Left ventricle myocardium superior (tissue), 1 donor: ENCODE data around the gene GARIN1A. TPM values are rescaled to one million over a fixed set of nuclear protein-coding genes. Genes with fewer than 3 reads are reported as not detected.
"Not testable (repeated sequence)": the region's sequence is repeated elsewhere in the genome, so short reads cannot be mapped to it uniquely, and the experiment has no call there.

Experiments
- ATAC-seq: fragments of 200-7000 bp; cut with Tn5 transposase; one replicate; pipeline ENCODE4 v1.9.1; 2020; ENCODE audit warnings: mild to moderate bottlenecking, moderate library complexity
- DNase-seq: peaks from one replicate; pipeline ENCODE4 v3.0.0-alpha.2; 2020
- intact Hi-C: fragments of 100-400 bp; cut with micrococcal nuclease; formaldehyde crosslinking; loops from one replicate; pipeline ENCODE4 v1.11.0; 2022
- total RNA-seq: library from RNA; stranded (reverse); fragmentation: NEBNext Ultra II Directional; extraction: Animal tissue kit (Norgen Biotek cat#: 25700); gene quantifications from one replicate; pipeline ENCODE4 v1.2.1, GENCODE V29; 2021
- donor health status: DM: no; HTN: yes; CAD: no; lungs with severe emphysema.

Gene GARIN1A
- total RNA-seq, 1 donor from 2014 or later, result 0.97 TPM

DNA sequence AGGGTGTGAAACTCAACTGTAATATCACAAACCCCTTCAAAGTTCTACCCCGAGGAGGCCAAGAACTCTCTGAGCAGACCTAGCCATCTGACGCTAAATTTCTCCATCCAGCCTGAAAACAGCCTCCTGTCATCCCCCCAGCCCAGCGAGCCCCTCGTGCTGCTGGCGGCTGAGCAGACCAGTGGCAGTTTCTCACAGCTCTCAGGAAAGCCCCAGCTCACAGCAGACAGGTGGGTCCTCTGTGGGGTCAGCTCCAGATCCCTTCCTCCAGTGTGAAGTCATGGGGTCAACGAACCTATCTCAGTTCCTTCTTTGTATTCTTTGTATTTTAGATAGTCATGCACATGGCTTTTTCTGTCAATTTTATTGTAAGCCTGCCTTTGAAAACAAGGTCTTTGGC lies 7.8 kb downstream of the GARIN1A start:
- DNase-seq (no peak), ATAC-seq (no peak)
- intact Hi-C loops, result no loop called here

GRCh38 chr7:128681794-128682537 lies 9.9 kb downstream of the GARIN1A start:
- DNase-seq (no peak), ATAC-seq (no peak)
- intact Hi-C loops, result no loop called here

DNA sequence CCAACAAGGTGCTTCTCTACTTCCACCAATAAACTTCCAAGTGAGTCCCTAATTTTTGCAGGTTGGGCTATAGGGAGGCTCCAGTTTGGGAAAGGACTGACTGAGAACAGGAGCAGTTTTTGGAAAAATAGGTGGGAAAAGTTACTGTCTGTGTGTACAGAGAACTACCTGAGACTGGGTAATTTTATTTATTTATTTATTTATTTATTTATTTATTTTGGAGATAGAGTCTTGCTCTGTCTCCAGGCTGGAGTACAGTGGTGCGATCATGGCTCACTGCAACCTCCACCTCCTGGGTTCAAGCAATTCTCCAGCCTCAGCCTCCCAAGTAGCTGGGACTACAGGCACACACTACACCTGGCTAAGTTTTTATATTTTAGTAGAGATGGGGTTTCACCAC lies 11.2 kb downstream of the GARIN1A start:
- intact Hi-C loops, ATAC-seq, DNase-seq: not testable (repeated sequence)

DNA sequence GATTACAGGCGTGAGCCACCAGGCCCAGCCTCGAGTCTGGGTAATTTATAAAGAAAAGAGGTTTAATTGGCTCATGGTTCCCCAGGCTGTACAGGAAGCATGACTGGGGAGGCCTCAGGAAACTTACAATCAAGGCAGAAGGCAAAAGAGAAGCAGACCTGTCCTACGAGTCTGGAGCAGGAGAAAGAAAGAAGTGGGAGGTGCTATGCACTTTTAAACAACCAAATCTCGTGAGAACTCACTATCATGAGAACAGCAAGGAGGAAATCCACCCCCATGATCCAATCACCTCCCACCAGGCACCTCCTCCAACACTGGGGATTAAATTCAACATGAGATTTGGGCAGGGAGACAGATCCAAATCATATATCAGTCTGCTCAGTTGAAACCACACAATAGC lies 11.6 kb downstream of the GARIN1A start:
- intact Hi-C loops, ATAC-seq, DNase-seq: not testable (repeated sequence)

GRCh38 chr7:128687131-128687530 lies 15.0 kb downstream of the GARIN1A start:
- DNase-seq, result no peak
- intact Hi-C loops, result no loop called here
- ATAC-seq, result no peak

- intact Hi-C loops, result no loop called here
- ATAC-seq (no peak), DNase-seq (no peak)
These were observed 16.4 kb downstream of the GARIN1A start for GRCh38 chr7:128688492-128688891.

GRCh38 chr7:128689161-128689935 lies 17.3 kb downstream of the GARIN1A start:
- DNase-seq, intact Hi-C loops, ATAC-seq: not testable (repeated sequence)

DNA sequence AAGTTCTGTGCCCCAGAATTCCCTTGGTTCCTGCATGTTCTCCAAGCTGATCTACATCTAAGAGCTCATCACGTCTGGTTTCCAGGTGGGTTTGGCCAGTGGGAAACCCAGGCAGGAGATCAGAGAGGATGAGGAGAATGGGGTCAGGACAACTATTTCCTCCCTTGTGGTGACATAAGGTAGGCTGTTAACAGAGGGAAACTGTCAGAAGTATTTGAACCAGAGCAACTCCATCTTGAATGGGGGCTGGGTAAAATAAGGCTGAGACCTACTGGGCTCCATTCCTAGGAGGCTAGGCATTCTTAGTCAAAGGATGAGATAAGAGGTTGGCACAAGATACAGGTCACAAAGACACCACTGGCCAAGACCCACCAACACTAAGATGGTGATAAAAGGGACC lies 19.1 kb downstream of the GARIN1A start:
- no peak for DNase-seq
- intact Hi-C loops, result no loop called here
- no peak for ATAC-seq

- ATAC-seq, result no peak
- intact Hi-C loops, result no loop called here
These were observed 20.7 kb downstream of the GARIN1A start for GRCh38 chr7:128692623-128693270.

DNA sequence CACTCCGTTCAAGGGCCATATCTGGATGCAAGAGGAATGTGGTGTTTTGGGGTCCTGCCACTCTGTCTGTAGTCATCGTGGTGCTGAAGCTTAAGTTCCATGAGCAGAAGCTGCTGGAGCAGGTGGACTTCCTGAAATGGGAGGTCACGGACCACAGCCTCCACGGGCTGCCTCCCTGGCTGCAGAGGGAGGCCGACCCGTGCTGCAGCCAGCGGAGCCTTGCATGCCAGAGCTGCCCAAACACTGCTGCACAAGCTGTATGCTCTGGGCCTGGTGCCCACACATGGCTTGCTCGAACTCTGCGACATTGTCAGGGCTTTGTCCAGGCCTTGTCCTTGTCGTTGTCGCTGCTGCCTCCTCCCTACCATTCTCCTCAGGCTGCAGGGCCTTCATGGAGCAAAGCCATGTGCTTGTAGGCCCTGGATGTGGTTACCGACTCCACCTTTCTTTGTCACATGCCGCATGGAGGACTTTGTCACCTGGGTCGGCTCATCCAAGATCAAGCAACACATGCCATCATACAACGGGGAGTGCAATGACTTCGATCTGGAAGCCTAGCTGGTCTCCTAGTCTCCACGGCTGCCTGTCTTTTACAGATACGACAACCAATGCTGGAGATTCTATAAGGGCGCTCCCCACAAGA lies 21.4 kb downstream of the GARIN1A start:
- DNase-seq (no peak), ATAC-seq (no peak)
- intact Hi-C loops, result no loop called here

More at GRCh38 chr7:128692623-128693270, 20.7 kb downstream of the GARIN1A start:
- DNase-seq, result no peak

- no peak for DNase-seq
- intact Hi-C loops, result no loop called here
- ATAC-seq, result no peak
These were observed 22.6 kb downstream of the GARIN1A start for GRCh38 chr7:128694738-128695137.

DNA sequence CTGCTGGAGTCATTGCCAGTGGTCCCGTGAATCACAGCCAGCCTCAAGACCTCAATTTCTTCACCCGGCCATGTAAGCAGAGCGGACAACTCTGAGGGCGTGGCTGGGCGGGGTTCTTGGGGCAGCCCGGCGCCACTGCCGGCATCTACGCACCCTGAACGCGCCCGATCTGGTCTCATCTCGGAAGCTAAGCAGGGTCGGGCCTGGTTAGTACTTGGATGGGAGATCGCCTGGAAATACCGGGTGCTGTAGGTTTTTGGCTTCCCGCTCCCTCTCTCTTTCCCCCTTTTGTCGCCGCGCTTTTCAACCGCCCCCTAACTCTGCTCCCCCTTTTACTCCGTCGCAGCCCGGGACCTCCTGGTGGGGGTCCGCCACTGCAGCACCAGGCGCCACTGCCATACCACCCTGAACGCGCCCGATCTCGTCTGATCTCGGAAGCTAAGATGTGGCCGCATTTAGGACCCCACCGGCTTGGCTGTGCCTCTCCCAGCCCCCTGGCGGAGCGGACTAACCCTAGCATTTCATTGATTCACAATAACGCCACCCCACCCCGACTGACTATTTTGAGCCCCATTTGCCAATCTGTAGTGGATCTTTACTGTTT lies 25.3 kb downstream of the GARIN1A start:
- DNase-seq (peak; percentile 61), ATAC-seq (peak; percentile 63)
- intact Hi-C loops, result no loop called here

DNA sequence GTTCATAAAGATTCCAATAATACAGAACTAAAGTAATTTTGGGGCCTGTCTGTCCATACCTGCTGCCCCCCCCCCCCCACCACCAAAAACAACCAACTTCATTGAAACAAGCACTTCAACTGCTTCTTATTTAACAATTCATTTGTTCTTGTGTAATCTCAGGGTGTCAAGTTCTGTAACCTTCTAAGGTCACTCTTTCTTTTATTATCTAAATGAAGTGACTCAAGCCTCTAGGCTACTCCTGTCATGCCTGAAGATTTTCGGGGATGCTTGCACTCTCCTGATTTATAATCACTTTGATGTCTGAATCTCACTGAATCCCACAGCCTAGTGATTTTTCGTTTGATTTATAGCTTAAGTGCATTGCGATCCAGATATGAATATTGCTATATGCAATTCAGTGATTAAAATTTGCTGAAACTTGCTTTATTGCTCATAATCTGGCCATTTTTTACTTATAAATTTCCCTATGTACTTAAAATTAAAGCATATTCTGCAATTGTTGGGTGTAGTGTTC lies 27.2 kb downstream of the GARIN1A start:
- ATAC-seq, result no peak
- intact Hi-C loops, result no loop called here
- no peak for DNase-seq

GRCh38 chr7:128699895-128700294 lies 27.8 kb downstream of the GARIN1A start:
- DNase-seq (no peak), ATAC-seq (no peak)
- intact Hi-C loops, result no loop called here

DNA sequence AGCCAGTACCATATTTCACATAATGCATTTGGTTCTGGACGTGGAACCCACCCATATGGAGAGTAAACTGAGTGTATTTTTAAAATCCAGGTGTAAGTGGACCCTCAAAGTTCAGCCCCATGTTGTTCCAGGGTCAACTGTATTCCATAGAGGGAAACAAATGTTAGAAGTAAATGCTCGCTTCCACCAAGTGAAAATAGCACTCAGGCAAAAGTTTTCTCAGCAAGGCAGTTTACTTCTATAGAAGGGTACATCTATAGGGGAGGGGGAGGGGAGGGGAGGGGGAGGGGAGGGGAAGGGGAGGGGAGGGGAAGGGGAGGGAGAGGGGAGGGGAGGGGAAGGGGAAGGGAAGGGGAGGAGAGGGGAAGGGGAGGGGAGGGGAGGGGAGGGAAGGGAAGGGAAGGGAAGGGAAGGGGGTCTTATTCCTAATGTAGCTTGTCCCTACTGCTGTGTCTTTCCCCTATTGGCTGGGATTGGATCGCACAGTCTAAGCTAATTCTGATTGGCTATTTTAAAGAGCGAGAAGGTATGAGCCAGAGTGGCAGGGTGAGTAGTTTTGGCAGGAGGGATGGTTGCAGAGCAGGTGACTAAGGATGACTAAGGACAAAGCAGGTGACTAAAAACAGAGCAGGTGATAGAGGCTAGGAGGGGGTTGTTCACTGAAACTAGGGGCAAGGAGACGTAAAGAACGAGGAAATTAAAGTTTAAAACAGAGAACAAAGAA lies 29.1 kb downstream of the GARIN1A start:
- no peak for ATAC-seq
- intact Hi-C loops, result no loop called here
- DNase-seq, result no peak

DNA sequence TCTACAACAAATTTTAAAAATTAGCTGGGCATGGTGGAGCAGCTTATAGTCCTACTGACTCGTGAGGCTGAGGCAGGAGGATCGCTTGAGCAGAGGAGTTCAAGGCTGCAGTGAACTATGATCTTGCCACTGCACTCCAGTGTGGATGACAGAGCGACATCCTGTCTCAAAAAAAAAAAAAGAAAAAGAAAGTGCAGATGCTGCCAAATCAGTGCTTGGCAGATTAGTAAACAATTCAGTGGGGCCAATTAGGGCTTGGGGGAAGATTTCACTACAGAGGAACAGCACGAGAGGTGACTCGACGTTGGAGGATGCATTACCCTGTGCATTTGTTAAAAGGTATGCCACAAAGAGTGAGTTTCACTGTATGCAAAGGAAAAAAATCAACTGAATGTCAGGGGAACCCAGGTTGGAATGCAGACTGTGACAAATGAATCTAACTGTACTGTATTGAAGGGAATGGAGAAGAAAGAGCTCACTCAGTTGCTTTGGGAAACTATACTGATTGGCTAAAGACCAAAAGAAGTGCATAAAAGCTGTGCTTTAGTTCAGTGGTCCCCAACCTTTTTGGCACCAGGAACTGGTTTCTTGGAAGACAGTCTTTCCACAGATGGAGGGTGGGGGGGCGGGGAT lies 31.6 kb downstream of the GARIN1A start:
- intact Hi-C loops, result no loop called here
- ATAC-seq, result no peak

DNA sequence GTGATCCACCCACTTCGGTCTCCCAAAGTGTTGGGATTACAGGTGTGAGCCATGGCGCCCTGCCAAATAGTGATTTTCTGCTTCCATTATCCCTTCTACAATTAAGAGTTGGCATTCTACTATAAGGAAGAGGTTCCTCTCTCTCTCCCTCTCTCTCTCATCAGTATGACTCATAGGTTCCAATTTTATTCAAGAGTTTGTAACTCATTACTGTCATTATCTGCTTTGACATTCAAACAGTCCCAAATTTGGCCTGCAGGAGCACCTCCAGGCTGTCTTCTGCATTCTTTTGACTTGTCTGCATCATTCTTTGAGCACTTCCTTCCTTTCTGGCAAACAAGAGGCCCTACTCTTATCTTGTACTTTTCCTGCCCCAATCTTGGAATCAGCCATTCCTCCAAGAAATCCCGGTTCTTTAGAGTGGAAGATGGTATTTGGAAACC lies 33.8 kb downstream of the GARIN1A start:
- intact Hi-C loops, result no loop called here
- ATAC-seq, result no peak
- no peak for DNase-seq

More for the DNA sequence above, 31.6 kb downstream of the GARIN1A start:
- no peak for DNase-seq

DNA sequence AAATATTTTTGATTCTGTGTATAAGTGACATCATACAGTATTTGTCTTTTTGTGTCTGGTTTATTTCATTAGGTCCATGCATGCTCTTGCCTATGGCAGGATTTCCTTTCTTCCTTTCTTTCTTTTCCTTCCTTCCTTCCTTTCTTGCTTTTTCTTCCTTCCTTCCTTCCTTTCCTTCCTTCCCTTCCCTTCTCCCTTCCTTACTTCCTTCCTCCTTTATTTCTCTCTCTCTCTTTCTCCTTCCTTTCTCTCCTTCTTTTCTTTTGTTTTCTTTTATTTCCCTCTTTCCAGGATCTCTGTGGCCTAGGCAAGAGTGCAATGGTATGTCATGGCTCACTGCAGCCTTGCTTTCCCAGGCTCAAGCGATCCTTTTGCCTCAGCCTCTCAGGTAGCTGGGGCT lies 35.7 kb downstream of the GARIN1A start:
- DNase-seq (no peak), ATAC-seq (no peak)
- intact Hi-C loops, result no loop called here
